Endothelial cell of umbilical vein (primary cell): ENCODE results near the gene RAD51B. TPM values are rescaled to one million over a fixed set of nuclear protein-coding genes. Genes with fewer than 3 reads are reported as not detected.

ENCODE experiments used
- BruUV-seq: library from RNA; stranded (reverse); fragments of 400-500 nt; replicated peaks from 2 replicates; lab custom pipeline; 2021; lab: Mats Ljungman, UMichigan
- CTCF ChIA-PET: fragments of 300-600, 350-600 bp; sonication (Branson Sonifier 250); formaldehyde crosslinking; loops from one replicate; lab custom pipeline; 2021; ENCODE audit warnings: antibody characterized with exemption, inconsistent platforms; lab: Charles Lee
- POLR2A ChIA-PET: fragments of 300-600, 350-600 bp; sonication (Branson Sonifier 250); formaldehyde crosslinking; loops from one replicate; lab custom pipeline; 2021; ENCODE audit warnings: antibody characterized with exemption, inconsistent platforms; lab: Charles Lee
- DNase-seq: peaks from one replicate; pipeline ENCODE4 v3.0.0-alpha.2; 2011; ENCODE audit warnings: low read depth, low spot score
- FAIRE-seq: peaks from 2 replicates; lab custom pipeline; 2011; peaks lifted over from hg19 to GRCh38; lab: Jason Lieb, UNC
- H2AFZ ChIP-seq: 2 replicates; pipeline ENCODE4 v1.6.0; 2012; ENCODE audit warnings: low read depth, low read length, control low read depth, inconsistent platforms
- H3K27ac ChIP-seq: 2 replicates; pipeline ENCODE4 v1.5.1; 2011; ENCODE audit warnings: low read depth, mild to moderate bottlenecking, control low read depth, low read length, moderate library complexity; ENCODE audit not compliant: insufficient read depth
- H3K27me3 ChIP-seq, 2 experiments: 2 replicates each; pipeline versions ENCODE4 v1.6.0 to v1.6.1; 2011; ENCODE audit warnings: low read length in 2 of 2, mixed read lengths in 1 of 2; ENCODE audit not compliant: control insufficient read depth in 2 of 2, insufficient read depth in 2 of 2
- H3K36me3 ChIP-seq, 2 experiments: 2 replicates in 1 of 2; 3 replicates in 1 of 2; pipeline ENCODE4 v1.5.1; 2011; ENCODE audit warnings: low read length in 2 of 2, mild to moderate bottlenecking in 1 of 2, moderate library complexity in 1 of 2; ENCODE audit not compliant: control insufficient read depth in 2 of 2, insufficient read depth in 2 of 2; ENCODE audit errors: extremely low read depth in 1 of 2
- H3K4me1 ChIP-seq: 3 replicates; pipeline ENCODE4 v1.5.1; 2011; ENCODE audit warnings: mild to moderate bottlenecking, low read length; ENCODE audit not compliant: control insufficient read depth, insufficient read depth; ENCODE audit errors: extremely low read depth
- H3K4me2 ChIP-seq: 2 replicates; pipeline ENCODE4 v1.6.1; 2011; ENCODE audit warnings: low read length, control low read depth, mixed read lengths; ENCODE audit not compliant: insufficient read depth
- H3K4me3 ChIP-seq, 3 experiments: fragments of 200-600 bp in 1 of 3; sonication (generic), shearing (Covaris generic) in 1 of 3; replicated peaks in 1 of 3; 2 replicates each; pipeline ENCODE4 v1.5.1; 2011 to 2016; ENCODE audit warnings: control low read depth in 3 of 3, low read length in 3 of 3, mild to moderate bottlenecking in 2 of 3, inconsistent platforms in 1 of 3, low read depth in 1 of 3, moderate library complexity in 1 of 3; ENCODE audit not compliant: insufficient read depth in 1 of 3
- H3K79me2 ChIP-seq: 2 replicates; pipeline ENCODE4 v1.6.0; 2012; ENCODE audit warnings: low read length, inconsistent platforms; ENCODE audit not compliant: control insufficient read depth, insufficient read depth
- H3K9ac ChIP-seq: replicated peaks from 2 replicates; pipeline ENCODE3; 2011; ENCODE audit warnings: low read length, control low read depth; ENCODE audit not compliant: insufficient read depth; ENCODE audit errors: extremely low read depth
- H3K9me1 ChIP-seq: replicated peaks from 3 replicates; pipeline ENCODE4 v1.6.0; 2011; ENCODE audit warnings: mild to moderate bottlenecking, low read length; ENCODE audit not compliant: control insufficient read depth, insufficient read depth; ENCODE audit errors: extremely low read depth
- H3K9me3 ChIP-seq: replicated peaks from 2 replicates; pipeline ENCODE4 v1.5.1; 2012; ENCODE audit warnings: low read length, inconsistent platforms; ENCODE audit not compliant: control insufficient read depth, insufficient read depth
- H4K20me1 ChIP-seq: replicated peaks from 2 replicates; pipeline ENCODE3; 2011; ENCODE audit warnings: mild to moderate bottlenecking, low read length; ENCODE audit not compliant: control insufficient read depth, insufficient read depth; ENCODE audit errors: extremely low read depth
- EZH2 ChIP-seq: IDR thresholded peaks from 2 replicates; pipeline ENCODE4 v1.6.1; 2012; ENCODE audit warnings: borderline replicate concordance, low read depth, mild to moderate bottlenecking, moderate library complexity, low read length, inconsistent platforms; ENCODE audit not compliant: severe bottlenecking
- FOS ChIP-seq: IDR thresholded peaks from 2 replicates; pipeline ENCODE4 v1.6.1; 2011; ENCODE audit warnings: mild to moderate bottlenecking, low read length, moderate library complexity, borderline replicate concordance; ENCODE audit not compliant: insufficient read depth
- GATA2 ChIP-seq: IDR thresholded peaks from 2 replicates; pipeline ENCODE4 v1.7.0; 2011; ENCODE audit warnings: low read depth, mild to moderate bottlenecking, moderate library complexity, mixed read lengths, low read length; ENCODE audit not compliant: insufficient read length, insufficient read depth
- JUN ChIP-seq: IDR thresholded peaks from 2 replicates; pipeline ENCODE4 v1.6.1; 2011; ENCODE audit warnings: borderline replicate concordance, low read depth; ENCODE audit not compliant: insufficient read length, insufficient read depth
- MYC ChIP-seq: IDR thresholded peaks from one replicate; pipeline ENCODE4 v1.6.1; 2011; ENCODE audit warnings: mild to moderate bottlenecking, low read depth, low read length
- POLR2A ChIP-seq: IDR thresholded peaks from 2 replicates; pipeline ENCODE4 v1.6.1; 2012; ENCODE audit warnings: low read depth, mild to moderate bottlenecking, control low read depth, low read length
- POLR2AphosphoS5 ChIP-seq: IDR thresholded peaks from 2 replicates; pipeline ENCODE4 v1.6.1; 2012; ENCODE audit warnings: low read depth, mild to moderate bottlenecking, control low read depth, low read length, moderate library complexity; ENCODE audit not compliant: insufficient read depth
- dilution Hi-C: fragments of 300-500 bp; cut with MboI; formaldehyde crosslinking; loops from one replicate; pipeline ENCODE4 v1.15.0; 2019; ENCODE audit warnings: low sequenced_read_pairs; ENCODE audit not compliant: extremely low pct_ligation_motif_present
- intact Hi-C: fragments of 100-400 bp; cut with micrococcal nuclease; formaldehyde crosslinking; loops from one replicate; pipeline ENCODE4 v1.10.0; 2022
- polyA plus RNA-seq, 4 experiments: library from polyadenylated mRNA; depleted of rRNA in 3 of 4; stranded (reverse) in 3 of 4; unstranded in 1 of 4; fragments of >200 nt; gene quantifications; 2 replicates each; pipeline versions ENCODE4 v1.2.1 to v1.2.3, GENCODE V29; 2011 to 2012; ENCODE audit warnings: missing spikeins in 1 of 4
- total RNA-seq: library from RNA; stranded (reverse); gene quantifications from 2 replicates; pipeline ENCODE4 v1.2.3, GENCODE V29; 2021
- TF ChIP-seq, protein P1 (sequence below), 2 donors: IDR thresholded peaks; 1 replicate in 1 of 2; 2 replicates in 1 of 2; pipeline ENCODE4 v1.5.1; 2011; ENCODE audit warnings: low read length in 2 of 2, mild to moderate bottlenecking in 2 of 2, moderate library complexity in 2 of 2, control low read depth in 1 of 2, inconsistent platforms in 1 of 2, low read depth in 1 of 2; ENCODE audit not compliant: insufficient read depth in 1 of 2; ENCODE audit errors: extremely low read depth in 1 of 2
- TF ChIP-seq, protein P2 (sequence below): IDR thresholded peaks from 2 replicates; pipeline ENCODE4 v1.6.1; 2011; ENCODE audit not compliant: insufficient read depth, insufficient read length

The RAD51B gene
- total and polyA plus RNA-seq, 2 donors (not counting 3 experiments of a cell fraction or from before 2014, with no cell fraction given) = 3.9 to 19.0 TPM

- no peaks in the 10 kb centered on the region for H4K20me1 ChIP-seq
- no peak overlapping the region for H3K9ac ChIP-seq
- intact Hi-C loops = no loop called here
- TF ChIP-seq JUN (no peak), EZH2 (no peak), GATA2 (no peak)
- TF ChIP-seq, protein P1, sequence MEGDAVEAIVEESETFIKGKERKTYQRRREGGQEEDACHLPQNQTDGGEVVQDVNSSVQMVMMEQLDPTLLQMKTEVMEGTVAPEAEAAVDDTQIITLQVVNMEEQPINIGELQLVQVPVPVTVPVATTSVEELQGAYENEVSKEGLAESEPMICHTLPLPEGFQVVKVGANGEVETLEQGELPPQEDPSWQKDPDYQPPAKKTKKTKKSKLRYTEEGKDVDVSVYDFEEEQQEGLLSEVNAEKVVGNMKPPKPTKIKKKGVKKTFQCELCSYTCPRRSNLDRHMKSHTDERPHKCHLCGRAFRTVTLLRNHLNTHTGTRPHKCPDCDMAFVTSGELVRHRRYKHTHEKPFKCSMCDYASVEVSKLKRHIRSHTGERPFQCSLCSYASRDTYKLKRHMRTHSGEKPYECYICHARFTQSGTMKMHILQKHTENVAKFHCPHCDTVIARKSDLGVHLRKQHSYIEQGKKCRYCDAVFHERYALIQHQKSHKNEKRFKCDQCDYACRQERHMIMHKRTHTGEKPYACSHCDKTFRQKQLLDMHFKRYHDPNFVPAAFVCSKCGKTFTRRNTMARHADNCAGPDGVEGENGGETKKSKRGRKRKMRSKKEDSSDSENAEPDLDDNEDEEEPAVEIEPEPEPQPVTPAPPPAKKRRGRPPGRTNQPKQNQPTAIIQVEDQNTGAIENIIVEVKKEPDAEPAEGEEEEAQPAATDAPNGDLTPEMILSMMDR (IDR thresholded peaks at IDR 0.05; ENCODE audit: extremely low read depth in 1 of 2, insufficient read depth in 1 of 2, low read depth in 1 of 2, low read length in 2 of 2) = no peak
- no peak overlapping the region for H3K4me3 ChIP-seq
- POLR2A ChIA-PET = no interaction called here
- no peak overlapping the region for H3K27ac ChIP-seq
- H3K9me1 ChIP-seq = no peaks in the 10 kb centered on the region
- H3K27me3 ChIP-seq = no peaks in the 10 kb centered on the region
- dilution Hi-C loops = no loop called here
- H3K79me2 ChIP-seq = no peaks in the 10 kb centered on the region
- CTCF ChIA-PET = interaction anchor here (0.7 to 3.9 kb wide), 4 partner anchors 9 to 951 kb away, joined by 3 to 19 read pairs (median 4); no protein-coding TSS in a partner anchor
- H3K36me3 ChIP-seq = no peaks in the 10 kb centered on the region
- H2AFZ ChIP-seq = no peak overlapping the region
- DNase-seq (no peak), FAIRE-seq (no peak)
- H3K9me3 ChIP-seq = no peaks in the 10 kb centered on the region
- BruUV-seq = no TSS peak
- H3K4me1 ChIP-seq = no peaks in the 10 kb centered on the region
- no peak overlapping the region for H3K4me2 ChIP-seq
These were observed 73.0 kb downstream of the RAD51B start for GRCh38 chr14:67892466-67893100.

GRCh38 chr14:67900231-67900630 lies 80.7 kb downstream of the RAD51B start:
- Histone ChIP-seq H3K4me1 (no peaks in the 10 kb centered on the region), H3K9me1 (no peaks in the 10 kb centered on the region), H3K27me3 (no peaks in the 10 kb centered on the region), H3K4me3 (no peak overlapping the region), H3K4me2 (no peak overlapping the region), H3K9me3 (no peaks in the 10 kb centered on the region), H3K27ac (no peak overlapping the region), H3K36me3 (no peaks in the 10 kb centered on the region), H3K9ac (no peak overlapping the region), H2AFZ (no peak overlapping the region), H4K20me1 (no peaks in the 10 kb centered on the region), H3K79me2 (no peaks in the 10 kb centered on the region)
- FAIRE-seq (no peak), DNase-seq (no peak)
- ChIA-PET CTCF (interaction anchor here (0.6 to 1.6 kb wide), 4 partner anchors 8 to 926 kb away, joined by 3 to 6 read pairs (median 4); no protein-coding TSS in a partner anchor), POLR2A (no interaction called here)
- TF ChIP-seq MYC = no peak
- TF ChIP-seq FOS = no peak
- no peak for TF ChIP-seq JUN
- TF ChIP-seq, protein P2, sequence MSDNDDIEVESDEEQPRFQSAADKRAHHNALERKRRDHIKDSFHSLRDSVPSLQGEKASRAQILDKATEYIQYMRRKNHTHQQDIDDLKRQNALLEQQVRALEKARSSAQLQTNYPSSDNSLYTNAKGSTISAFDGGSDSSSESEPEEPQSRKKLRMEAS = no peak
- TF ChIP-seq EZH2 = no peak
- TF ChIP-seq, protein P1 (IDR thresholded peaks at IDR 0.05; ENCODE audit: extremely low read depth in 1 of 2, insufficient read depth in 1 of 2, low read depth in 1 of 2, low read length in 2 of 2) = no peak
- TF ChIP-seq POLR2AphosphoS5 = no peak
- no peak for TF ChIP-seq GATA2
- no peak for TF ChIP-seq POLR2A
- no TSS peak for BruUV-seq
- intact Hi-C loops = no loop called here
- dilution Hi-C loops = no loop called here
